GM21515 (cell line): ENCODE data around the gene FASTKD2.

Experiments
- ATAC-seq: cut with Tn5 transposase; IDR thresholded peaks from one replicate; pipeline ENCODE4 v1.9.1; 2021; ENCODE audit not compliant: unreplicated experiment

The FASTKD2 gene

GRCh38 chr2:206836722-206837121 lies 71.3 kb downstream of the FASTKD2 start:
- no peak for ATAC-seq

- ATAC-seq: no peak
Observed at GRCh38 chr2:206837775-206838174, 72.4 kb downstream of the FASTKD2 start.

- ATAC-seq: no peak
Observed at GRCh38 chr2:206838690-206839089, 73.3 kb downstream of the FASTKD2 start.

GRCh38 chr2:206840999-206841398 lies 75.6 kb downstream of the FASTKD2 start:
- no peak for ATAC-seq
